Activated T-cell treated with anti-CD3 and anti-CD28 coated beads for 48 hours (primary cell): ENCODE data around the gene ANGPT4.

Source experiments
- DNase-seq: peaks from one replicate; pipeline ENCODE4 v3.0.0-alpha.2; 2020; ENCODE audit warnings: low read depth

The ANGPT4 gene

DNA sequence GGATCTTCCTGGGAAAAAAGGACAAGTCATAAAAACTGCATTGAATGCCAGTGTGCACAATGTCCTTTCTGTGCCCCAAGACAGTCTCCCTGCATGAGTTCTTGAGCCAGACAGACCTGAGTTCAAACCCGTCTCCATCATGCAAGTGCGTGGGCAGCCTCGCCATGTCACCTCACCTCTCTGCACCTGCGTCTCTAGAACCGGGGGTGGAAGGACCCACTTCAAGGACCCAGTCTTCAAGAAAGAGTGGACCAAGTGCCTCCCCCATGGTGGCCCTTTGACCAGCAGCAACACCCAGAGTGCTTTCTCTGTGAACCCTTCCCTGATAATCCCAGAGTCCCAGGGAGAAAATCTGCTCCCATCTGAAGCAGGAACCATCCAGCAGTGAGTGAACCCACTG lies 23.5 kb upstream of the ANGPT4 start:
- no peak for DNase-seq

DNA sequence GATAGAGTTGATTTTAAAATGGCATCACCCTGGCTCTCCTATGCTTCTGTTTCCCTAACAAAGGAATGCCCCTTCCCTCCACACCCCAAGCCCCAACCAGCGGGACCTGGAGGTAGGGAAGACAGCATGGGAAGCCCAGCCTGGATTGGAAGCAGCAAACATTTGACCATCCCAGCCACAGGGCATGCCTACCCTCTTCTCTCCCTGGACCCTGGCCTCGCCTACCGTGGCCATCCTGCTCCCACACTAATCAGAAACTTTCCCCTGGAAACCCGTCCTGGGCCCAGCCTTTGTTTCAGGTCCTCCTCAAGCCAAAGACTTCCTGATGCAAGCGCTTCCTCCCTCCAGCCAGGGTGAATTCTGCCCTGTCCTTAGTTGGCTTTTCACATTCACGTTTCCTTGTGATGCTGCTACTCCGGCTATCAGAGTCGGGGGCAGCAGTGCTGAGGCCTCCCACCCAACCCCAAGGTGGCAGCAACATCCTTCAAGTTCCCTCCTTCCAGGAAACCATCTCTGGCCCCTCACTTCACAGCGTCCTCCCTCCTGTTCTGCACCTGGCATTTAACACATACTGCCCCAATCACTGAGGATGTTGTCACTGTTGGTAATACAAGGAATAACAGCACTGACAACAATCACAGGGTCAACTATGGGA lies 18.2 kb upstream of the ANGPT4 start:
- no peak for DNase-seq

DNA sequence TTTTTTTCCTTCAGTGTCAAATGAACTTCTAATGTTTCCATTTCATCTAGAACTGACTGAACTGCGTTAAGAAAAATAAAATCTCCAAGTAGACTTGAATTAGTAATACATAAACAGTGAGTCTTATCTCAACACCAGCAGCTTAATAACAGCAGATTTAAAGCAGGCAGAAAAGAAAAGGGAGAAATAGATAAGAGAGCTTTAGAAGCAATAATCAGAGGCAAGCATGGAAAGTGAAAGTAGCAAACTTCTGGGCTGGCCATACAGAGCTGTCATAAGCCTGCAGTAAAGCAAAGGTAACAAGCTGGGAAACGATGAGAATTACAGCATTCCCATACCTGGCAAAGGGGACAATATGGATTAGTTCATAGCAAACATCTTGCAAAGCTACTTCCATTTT lies 16.9 kb upstream of the ANGPT4 start:
- no peak for DNase-seq

DNA sequence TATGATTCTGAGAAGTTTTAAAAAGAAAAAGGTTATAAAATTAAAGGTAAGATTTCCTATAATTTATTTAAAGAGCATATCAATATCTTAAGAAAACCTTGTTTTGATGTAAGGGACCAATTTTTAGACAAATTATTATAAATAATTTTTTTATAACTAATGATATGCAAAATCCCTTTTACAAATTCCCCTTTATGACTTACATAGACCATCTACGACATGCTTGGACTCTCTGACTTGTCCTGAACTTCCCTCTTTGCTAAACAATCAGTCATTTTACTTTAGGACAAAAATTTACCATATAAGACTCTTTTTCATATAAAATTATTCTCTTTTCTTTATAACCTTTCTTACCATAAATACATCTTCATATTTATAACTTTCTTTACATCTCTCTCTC lies 15.3 kb upstream of the ANGPT4 start:
- no peak for DNase-seq

DNA sequence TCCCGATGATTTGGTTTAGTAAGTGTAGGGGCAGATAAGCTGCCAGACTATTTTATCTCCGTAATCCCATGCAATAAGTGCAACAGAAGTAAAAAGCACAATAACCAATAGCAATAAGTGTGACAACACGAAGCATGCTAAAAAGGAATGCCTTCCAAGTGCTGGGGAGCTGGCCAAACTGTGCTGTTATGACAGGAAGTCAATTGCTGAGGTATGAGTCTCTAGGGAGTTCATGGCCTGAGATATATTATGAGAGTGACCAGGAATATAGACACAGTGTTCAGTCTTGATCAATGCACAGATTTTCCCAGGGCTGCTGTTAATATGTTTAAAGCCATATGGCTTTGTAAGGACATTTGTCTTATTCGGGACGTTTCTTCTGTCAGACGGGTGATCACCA lies 10.5 kb upstream of the ANGPT4 start:
- no peak for DNase-seq

DNA sequence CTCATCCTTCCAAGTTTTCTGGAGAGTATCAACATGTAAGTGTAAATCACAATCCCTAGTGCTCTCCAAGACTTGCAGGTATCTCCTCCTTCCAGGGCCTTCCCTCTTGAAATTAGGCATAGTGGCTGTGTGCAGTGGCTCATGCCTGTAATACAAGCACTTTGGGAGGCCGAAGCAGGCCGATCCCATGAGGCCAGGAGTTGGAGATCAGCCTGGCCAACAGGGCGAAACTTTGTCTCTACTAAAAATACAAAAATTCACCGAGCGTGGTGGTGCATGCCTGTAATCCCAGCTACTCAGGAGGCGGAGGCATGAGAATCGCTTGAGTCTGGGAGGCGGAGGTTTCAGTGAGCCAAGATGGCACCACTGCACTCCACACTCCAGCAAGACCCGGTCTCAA lies 9.4 kb upstream of the ANGPT4 start:
- no peak for DNase-seq

DNA sequence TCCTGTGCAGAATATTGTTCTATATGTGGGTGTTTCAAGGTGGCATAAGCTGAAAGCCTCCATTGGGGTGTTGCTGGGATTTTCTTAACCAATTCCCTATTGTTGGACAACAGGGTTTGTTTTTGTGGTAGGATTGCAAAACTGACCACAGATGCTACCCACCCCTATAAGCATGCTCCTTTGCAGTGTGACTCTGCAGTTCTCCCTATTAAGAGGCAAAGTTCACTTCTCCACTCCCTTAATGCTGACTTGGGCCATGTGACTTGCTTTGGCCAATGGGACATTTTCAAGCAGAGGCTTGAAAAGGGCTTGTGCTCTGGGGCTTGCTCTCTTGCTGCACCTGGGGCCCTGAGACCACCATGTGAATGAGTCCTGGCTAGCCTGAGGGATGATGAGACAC lies 8.5 kb upstream of the ANGPT4 start:
- DNase-seq: no peak

DNA sequence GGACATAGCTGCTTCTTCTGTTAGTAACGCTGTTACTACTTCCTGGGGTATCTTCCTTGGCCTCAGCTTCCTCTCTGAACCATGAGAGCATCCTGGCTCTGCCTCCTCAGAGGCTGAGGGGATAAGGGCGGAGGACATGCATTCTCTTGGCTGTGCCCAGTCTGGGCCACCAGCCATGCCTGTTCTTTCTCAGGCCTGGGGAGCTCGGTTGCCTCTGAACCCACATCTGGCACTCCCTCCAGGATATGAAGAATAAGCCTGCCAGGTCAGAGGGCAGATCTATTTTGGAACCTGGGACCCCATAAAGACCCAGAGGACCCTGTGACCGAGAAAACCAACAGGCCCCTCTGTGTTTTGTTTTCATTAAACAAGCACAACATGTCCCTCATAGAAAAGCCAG lies 6.6 kb upstream of the ANGPT4 start:
- DNase-seq: no peak

DNA sequence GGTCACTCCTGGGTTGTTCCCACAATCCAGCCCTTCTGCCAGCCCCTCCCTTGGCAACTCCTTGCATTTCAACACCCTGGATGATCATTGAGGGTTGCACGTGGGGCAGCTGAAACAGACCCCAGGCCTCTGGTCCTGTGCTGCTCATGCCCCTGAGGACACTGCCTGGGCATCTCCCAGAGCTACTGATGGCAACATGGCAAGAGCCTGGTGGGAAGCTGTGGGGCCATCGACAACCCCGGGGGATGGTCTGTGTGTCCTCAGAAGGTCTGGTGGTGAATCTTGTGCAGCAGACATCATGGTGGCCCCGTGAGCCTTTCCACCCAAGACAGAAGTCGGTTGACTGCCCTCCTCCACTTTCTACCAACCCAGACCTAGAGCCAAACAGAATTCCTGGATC lies 4.9 kb upstream of the ANGPT4 start:
- DNase-seq: no peak

DNA sequence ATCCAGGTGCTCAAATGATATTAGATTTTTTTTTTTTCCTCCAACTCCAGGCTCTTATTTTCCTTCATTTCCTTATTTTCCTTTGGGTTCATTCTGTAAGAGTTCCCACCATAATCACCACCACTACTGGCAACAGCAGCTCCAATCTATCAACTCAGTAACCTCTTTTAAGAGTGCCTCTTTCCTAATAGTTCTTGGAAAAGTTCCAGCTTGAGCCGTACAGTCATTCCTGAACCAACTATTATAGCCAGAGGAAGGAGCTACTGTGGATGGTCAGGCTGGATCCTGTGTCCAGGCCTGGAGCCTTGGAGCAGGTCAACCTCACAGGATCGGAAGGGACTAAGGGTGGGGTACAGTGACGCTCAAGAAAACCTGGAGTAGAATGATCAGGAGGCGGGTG lies 4.2 kb upstream of the ANGPT4 start:
- DNase-seq: no peak

DNA sequence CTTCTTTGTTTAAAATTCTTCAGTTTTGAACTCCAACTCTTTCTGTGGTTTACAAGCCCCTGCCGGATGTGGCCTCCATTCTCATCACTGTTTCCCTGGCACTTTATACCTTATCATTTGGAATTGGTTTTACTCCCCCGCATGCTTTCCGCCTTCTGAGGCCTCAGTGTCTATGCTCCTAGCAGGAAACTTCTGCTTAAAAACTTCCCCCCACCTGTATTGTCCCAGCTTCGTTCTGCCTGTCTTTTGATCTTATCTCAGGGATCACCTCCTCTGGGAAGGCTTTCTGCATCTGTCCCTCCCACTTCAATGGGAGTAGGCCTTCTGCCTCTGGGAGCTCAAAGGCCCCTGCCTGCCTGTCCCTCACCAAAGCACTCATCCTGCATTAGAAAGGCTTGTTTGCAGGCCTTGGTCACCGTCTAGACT lies 3.4 kb upstream of the ANGPT4 start:
- no peak for DNase-seq

DNA sequence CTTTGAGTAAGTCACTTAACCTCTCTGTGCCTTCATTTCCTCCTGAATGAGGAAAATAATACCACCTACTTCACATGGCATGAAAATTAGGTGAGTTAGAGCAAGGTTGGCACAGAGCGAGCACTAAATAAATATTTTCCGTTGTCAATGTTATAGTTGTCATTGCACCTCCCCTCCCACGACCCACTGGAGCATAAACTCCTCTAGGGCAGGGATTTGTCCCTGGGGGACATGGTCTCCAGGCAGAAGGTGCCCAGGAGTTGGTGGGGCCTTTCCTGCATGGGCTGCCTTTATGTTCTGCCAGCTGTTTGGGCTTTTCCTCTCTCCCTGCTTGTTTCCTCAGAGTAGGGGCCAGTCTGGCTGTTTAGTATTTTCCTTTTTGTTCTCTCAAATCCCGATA lies 1.3 kb upstream of the ANGPT4 start:
- DNase-seq: no peak

DNA sequence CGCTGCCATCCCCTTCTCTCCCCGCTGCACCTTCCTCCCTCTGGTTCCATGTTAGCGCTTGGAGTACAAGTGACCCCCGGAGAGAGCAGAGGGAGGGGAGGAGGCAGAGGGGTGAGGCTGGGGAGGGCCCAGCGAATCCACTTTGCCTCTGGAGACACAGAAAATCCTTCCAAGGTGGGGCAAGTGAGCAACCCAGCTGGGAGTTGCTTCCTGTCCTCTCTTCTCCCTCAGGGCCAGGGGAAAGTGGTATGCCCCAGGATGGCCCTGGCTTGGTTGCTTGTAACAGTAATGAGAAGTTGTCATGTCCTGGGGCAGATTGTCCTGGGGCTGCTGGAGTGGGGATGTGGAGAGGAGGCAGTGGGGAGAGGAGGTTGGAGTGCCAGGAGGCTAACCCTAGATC lies 691 bp upstream of the ANGPT4 start:
- DNase-seq: no peak

DNA sequence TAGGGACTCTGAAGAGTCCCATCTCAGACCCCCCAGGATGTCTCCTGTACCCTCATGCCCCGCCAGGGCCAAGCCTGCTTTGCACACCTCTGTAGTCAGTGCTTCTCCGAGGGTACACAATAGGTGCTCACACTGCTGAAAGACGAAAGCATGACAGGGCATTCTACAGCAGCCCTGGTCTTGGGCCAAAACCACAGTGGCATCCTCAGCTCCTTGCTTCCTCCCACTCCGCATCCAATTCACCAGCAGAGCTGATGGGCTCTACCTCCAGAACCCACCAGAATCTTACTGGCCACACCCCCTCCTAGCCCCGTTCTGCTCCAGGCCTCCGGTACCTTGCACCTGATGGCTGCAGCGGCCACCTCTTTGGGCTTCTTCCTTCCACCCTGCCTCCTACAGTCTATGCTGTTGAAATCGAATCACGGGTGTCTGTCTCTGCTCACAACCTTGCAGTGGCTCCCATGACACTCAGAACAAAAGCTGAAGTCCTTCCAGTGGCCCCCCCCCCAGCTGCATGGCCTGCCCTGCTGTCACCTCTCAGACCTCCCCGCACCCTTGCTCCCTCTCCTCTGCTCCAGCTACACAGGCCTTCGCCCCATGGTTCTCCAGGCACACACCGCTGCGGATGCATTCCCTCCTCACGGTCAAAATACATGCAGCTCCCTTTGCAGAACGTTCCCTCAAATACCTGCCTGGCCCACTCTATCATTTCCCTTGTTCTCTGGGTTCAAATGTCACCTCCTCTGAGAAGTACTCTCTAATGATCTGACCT lies 1.2 kb downstream of the ANGPT4 start:
- no peak for DNase-seq

DNA sequence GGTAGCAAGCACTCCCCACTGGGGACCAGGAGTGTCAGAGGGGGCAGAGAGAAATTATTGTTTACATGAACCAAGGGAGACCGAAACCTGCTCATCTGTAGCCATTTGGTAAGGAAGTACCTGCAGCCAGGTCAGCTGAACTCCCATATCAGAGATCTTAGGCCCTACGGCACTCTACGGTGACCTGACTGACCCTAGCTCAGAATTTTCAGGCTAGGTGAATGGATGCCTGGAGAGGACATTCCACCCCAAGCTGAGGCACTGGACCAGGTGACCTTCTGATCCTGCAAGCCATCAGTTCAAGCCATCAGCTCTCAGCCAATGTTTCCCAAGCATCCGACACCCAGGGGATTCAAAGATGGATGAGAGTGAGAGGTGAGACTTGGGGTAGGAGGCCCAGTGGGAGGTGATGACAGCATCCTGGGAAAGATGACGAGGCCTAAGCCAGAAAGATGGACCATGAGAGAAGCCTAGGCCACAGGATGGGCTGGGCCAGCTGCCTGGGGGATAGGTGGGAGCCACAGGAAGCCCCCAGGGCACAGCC lies 2.8 kb downstream of the ANGPT4 start:
- no peak for DNase-seq

DNA sequence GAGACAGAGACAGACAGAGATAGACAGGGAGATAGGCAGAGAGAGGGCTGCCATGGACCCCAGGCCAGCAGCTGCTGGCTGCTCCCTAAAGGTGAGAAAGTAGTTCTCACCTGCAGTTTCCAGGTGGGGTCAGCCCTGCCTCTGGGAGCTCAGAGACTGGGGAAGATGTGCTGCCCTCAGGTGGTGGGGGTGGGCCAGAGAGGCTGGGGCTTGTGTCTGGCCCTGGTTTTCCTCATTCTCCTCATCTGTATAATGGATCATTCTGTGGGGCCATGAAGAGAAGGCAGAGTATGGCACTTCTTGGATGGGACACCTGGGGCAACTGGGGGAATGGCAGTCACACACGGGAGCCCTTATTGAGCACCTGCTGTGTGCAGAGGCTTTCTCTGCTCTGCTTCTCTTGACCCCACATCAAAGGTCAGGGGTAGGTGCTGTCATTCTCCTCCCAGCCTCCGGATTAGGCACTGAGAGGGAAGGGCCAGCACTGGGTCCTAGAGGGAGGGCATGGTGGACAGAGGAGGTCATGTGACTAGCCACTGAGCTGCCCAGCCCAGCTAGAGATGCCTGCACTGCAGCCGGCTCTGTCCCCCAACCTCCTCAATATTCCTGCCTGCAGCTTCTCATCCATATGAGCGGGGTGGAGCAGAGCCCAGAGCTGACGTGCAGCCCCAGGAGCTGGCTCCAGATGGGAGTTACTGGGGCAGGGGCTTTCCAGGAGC lies 4.1 kb downstream of the ANGPT4 start:
- no peak for DNase-seq

DNA sequence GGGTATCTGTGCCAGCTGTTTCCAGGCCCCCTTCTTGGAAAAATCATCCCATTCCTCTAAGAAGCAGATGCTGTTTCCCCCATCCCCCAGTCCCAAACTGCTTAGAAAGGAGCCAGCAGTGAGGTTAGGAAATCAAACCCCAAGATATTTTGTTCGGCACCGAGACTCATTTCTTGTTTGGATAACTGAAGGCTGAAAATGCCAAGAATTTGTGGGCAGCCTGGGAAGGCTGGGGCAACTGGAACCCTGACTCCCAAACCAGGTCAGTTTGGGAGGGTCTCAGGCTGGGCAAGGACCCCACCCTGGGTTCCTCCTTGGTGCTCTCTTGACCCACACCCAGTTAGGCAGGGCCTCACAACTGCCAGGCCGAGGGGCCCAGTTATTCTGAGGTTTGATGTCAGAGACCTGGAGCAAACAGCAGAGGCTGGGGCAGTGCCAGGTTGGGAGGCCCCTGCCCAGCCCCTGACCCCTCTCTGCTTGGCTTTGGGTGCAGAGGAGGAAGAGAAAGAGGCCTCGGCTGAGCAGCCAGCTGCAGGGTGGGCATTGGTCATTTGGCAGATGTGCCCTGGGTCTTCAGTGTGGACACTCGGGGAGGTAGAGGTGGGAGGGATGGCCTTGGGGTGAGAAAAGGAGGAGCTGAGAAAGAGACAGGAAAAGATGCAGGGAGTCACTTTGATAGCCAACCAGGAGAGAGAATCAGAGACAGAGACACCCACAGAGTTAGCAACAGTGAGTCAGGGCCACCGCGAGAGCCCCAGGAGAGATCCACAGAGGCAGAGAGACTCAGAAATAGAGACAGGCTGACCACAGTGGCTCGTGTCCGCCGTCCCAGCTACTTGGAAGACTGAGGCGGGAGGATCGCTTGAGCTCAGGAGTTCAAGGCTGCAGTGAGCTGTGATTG lies 5.0 kb downstream of the ANGPT4 start:
- no peak for DNase-seq

DNA sequence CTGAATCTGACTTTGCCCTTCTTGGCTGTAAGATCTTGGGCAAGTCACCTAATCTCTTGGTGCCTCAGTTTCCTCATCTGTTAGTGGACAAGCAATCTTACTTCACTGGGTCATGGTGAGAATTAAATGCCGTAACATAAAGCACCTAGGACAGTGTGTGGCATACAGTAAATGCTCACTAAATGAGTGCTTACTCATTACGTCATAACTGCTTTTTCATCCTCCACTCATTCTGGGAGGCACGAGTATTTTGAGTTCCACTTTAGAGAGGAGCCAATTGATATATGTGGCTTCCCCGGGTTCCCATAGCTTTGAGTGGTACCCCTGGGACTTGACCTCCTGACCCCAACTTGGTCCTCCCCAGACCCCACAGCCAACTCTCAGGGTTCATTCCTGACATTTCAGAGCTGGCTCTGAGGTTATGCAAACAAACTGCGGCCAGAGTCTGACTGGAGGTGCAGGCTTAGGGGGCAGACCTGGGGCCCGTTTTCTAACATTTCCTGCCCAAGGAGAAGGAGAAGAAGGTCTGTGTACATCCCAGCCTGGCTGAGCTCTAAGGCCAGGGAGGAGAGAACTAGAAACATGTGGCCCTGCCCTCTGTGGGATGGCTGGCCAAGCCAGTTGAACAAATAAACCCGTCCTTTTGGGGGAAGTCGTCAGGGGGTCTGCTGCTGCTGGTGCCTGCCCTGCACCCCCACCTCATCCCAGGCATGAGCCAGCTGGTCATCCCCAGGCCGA lies 5.8 kb downstream of the ANGPT4 start:
- no peak for DNase-seq

DNA sequence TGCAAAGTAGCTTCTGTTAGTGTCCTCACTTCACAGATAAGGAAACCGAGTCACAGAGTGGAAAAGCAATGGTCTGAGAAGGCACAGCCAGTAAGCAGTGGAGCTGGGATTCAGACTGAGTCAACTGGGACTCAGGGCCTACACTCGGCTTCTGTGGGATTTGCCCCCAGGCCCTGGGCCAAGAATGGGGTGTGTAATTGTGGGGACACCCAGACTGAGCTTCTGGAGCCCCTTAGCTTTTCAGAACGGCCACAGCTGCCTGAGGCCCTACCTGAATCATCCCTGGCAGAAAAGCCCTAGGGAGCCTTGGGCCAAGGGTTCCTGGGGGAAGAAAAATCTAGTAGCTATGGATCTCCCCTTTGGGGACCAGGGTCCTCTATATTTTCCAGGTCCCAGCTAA lies 6.5 kb downstream of the ANGPT4 start:
- DNase-seq: no peak

DNA sequence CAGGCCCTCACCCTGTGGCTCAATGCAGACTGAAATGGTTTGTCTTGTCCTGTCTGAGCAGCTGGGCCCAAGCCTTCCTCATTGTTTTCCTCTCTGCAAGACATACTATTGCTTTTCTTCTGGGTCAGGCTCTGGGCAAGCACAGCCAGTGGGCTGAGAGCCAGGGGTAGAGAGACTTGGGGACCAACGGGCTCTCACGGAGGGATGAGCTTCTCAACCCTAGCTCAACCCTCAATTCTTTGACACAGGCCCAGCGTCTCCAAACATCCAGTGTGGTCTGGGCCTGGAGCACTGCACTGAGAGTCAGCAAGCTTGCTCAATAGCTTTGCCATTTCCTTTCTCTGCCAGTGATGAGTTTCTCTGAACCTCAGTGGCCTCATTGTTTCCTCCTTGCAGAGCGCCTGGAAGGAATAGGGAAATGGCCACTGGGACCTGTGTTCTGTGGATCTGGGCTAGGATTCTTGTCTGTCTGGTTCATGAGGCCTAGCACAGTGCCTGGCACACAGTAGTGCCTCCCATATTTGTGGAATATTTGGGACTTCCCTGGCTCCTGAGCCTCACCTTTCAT lies 9.3 kb downstream of the ANGPT4 start:
- no peak for DNase-seq

DNA sequence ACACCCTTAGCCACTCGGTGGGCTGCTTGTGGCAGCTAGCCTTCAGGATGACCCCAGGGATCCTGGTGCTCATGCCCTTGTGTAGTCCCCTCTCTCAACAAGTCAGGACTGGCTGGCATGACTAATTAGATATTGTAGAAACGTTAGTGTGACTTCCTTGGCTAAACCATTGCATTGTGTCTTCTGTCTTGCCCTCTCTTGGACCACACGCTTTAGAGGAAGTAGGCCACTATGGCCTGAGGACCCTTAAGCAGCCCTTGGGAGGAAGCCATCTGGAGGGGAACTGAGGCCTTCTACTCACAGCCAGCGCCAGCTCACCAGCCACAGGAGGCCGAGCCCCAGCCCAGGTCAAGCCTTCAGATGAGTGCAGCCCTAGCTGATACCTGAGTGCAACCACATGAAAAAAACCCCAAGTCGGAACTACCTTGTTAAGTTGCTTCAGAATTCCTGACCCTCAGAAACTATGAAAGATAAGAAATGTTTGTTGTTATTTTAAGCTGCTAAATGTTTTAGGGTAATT lies 10.1 kb downstream of the ANGPT4 start:
- no peak for DNase-seq
